B cell (primary cell): Measurements from ENCODE around the gene C11orf16. TPM values are rescaled to one million over a fixed set of nuclear protein-coding genes. Genes with fewer than 3 reads are reported as not detected.

Experiments
- ATAC-seq: fragments of 200-7000 bp; cut with Tn5 transposase; one replicate; pipeline ENCODE4 v1.10.0; 2021; ENCODE audit warnings: low read depth, mild to moderate bottlenecking, moderate number of reproducible peaks, moderate library complexity
- CTCF ChIA-PET: fragments of 350-600 bp; sonication (Branson Sonifier 250); formaldehyde crosslinking; loops from one replicate; lab custom pipeline; 2021; ENCODE audit warnings: antibody characterized with exemption, inconsistent platforms; lab: Charles Lee
- POLR2A ChIA-PET: fragments of 350-600 bp; sonication (Branson Sonifier 250); formaldehyde crosslinking; loops from one replicate; lab custom pipeline; 2021; ENCODE audit warnings: antibody characterized with exemption; lab: Charles Lee
- DNase-seq: peaks from one replicate; pipeline ENCODE4 v3.0.0; 2013
- H2AFZ ChIP-seq: 2 replicates; pipeline ENCODE4 v1.6.1; 2012; ENCODE audit warnings: mild to moderate bottlenecking, low read depth, low read length; ENCODE audit not compliant: insufficient read depth, poor library complexity, severe bottlenecking
- H3K27ac ChIP-seq, 2 donors: 1 replicate in 1 of 2; 2 replicates in 1 of 2; pipeline ENCODE4 v1.5.1; 2012 to 2013; ENCODE audit warnings: low read length in 2 of 2, mild to moderate bottlenecking in 2 of 2, moderate library complexity in 1 of 2
- H3K27me3 ChIP-seq, 4 experiments: fragments of 200-600 bp in 1 of 4; sonication (generic) in 1 of 4; replicated peaks in 1 of 4; 1 replicate in 2 of 4; 2 replicates in 2 of 4; pipeline versions ENCODE4 v1.6.1 to v1.7.0; 2013 to 2016; ENCODE audit warnings: low read length in 3 of 4, mild to moderate bottlenecking in 2 of 4, mixed read lengths in 1 of 4, moderate library complexity in 1 of 4; ENCODE audit not compliant: insufficient read depth in 4 of 4, control insufficient read depth in 3 of 4; ENCODE audit errors: control extremely low read depth in 1 of 4
- H3K36me3 ChIP-seq, 2 experiments: replicated peaks in 1 of 2; 1 replicate in 1 of 2; 2 replicates in 1 of 2; pipeline versions ENCODE4 v1.6.1 to v1.7.1; 2013; ENCODE audit warnings: low read length in 1 of 2; ENCODE audit not compliant: insufficient read depth in 2 of 2, control insufficient read depth in 1 of 2; ENCODE audit errors: control extremely low read depth in 1 of 2, extremely low read depth in 1 of 2
- H3K4me1 ChIP-seq, 2 donors: fragments of 200-600 bp in 1 of 2; sonication (generic) in 1 of 2; 1 replicate in 1 of 2; 2 replicates in 1 of 2; pipeline versions ENCODE4 v1.5.1 to v1.6.1; 2013 to 2017; ENCODE audit warnings: low read length in 2 of 2; ENCODE audit not compliant: control insufficient read depth in 2 of 2, insufficient read depth in 2 of 2
- H3K4me2 ChIP-seq: replicated peaks from 2 replicates; pipeline ENCODE3; 2012; ENCODE audit warnings: mild to moderate bottlenecking, low read depth, low read length; ENCODE audit not compliant: poor library complexity, severe bottlenecking
- H3K4me3 ChIP-seq, 5 experiments: fragments of 200-600 bp in 1 of 5; sonication (generic) in 1 of 5; 1 replicate in 3 of 5; 2 replicates in 2 of 5; pipeline versions ENCODE4 v1.5.1 to v1.7.0; 2011 to 2016; ENCODE audit warnings: low read length in 4 of 5, mild to moderate bottlenecking in 4 of 5, low read depth in 2 of 5, control low read depth in 1 of 5, moderate library complexity in 1 of 5; ENCODE audit not compliant: insufficient read depth in 1 of 5; ENCODE audit errors: control extremely low read depth in 1 of 5, extremely low read depth in 1 of 5
- H3K79me2 ChIP-seq: fragments of 200-600 bp; sonication (generic); one replicate; pipeline ENCODE4 v1.6.0; 2016; ENCODE audit warnings: low read length; ENCODE audit not compliant: control insufficient read depth, insufficient read depth
- H3K9ac ChIP-seq: fragments of 200-600 bp; sonication (generic); 2 replicates; pipeline ENCODE4 v1.6.1; 2017; ENCODE audit warnings: mild to moderate bottlenecking, low read length, moderate library complexity
- H3K9me3 ChIP-seq, 3 donors: one replicate each; pipeline versions ENCODE4 v1.6.1 to v1.7.1; 2013; ENCODE audit warnings: low read length in 2 of 3; ENCODE audit not compliant: control insufficient read depth in 2 of 3, insufficient read depth in 1 of 3; ENCODE audit errors: control extremely low read depth in 1 of 3
- H4K20me1 ChIP-seq: 2 replicates; pipeline ENCODE4 v1.6.0; 2012; ENCODE audit warnings: mild to moderate bottlenecking, low read length; ENCODE audit not compliant: insufficient read depth, control insufficient read depth, poor library complexity, severe bottlenecking
- H3K27ac Mint-ChIP-seq: one replicate; pipeline ENCODE4 v1.8.0; 2021; ENCODE audit warnings: mixed read lengths
- H3K27me3 Mint-ChIP-seq: one replicate; pipeline ENCODE4 v1.8.0; 2021; ENCODE audit warnings: mixed read lengths
- H3K4me1 Mint-ChIP-seq: one replicate; pipeline ENCODE4 v1.8.0; 2021; ENCODE audit warnings: mixed read lengths
- H3K4me3 Mint-ChIP-seq: one replicate; pipeline ENCODE4 v1.8.0; 2021; ENCODE audit warnings: mixed read lengths
- H3K9me3 Mint-ChIP-seq: one replicate; pipeline ENCODE4 v1.8.0; 2022; ENCODE audit warnings: mixed read lengths; ENCODE audit not compliant: insufficient read depth
- CTCF ChIP-seq: fragments of 200-600 bp; IDR thresholded peaks from one replicate; pipeline ENCODE4 v1.8.0; 2022; ENCODE audit warnings: antibody characterized with exemption, mild to moderate bottlenecking
- EZH2 ChIP-seq: IDR thresholded peaks from 2 replicates; pipeline ENCODE4 v1.6.1; 2012; ENCODE audit warnings: borderline replicate concordance, low read depth, mild to moderate bottlenecking, moderate library complexity, low read length; ENCODE audit not compliant: insufficient read depth, poor library complexity, severe bottlenecking
- WGBS: methylation state at CpG from one replicate; pipeline ENCODE4 v1.1.5; 2013; ENCODE audit warnings: missing lambda C conversion rate; ENCODE audit not compliant: insufficient coverage; 5-methylcytosine and 5-hydroxymethylcytosine counted together
- intact Hi-C: fragments of 100-400 bp; cut with micrococcal nuclease; formaldehyde crosslinking; loops from one replicate; pipeline ENCODE4 v1.10.0; 2022
- polyA plus RNA-seq: library from polyadenylated mRNA; depleted of rRNA; stranded (reverse); fragments of >200 nt; gene quantifications from 2 replicates; pipeline ENCODE4 v1.2.3, GENCODE V29; 2012
- small RNA-seq: library from RNA; depleted of rRNA; stranded (forward); fragments of <200 nt; gene quantifications from one replicate; pipeline ENCODE3, GENCODE V24; 2012; ENCODE audit warnings: low replicate concordance, low read depth; ENCODE audit not compliant: insufficient read length
- total RNA-seq, 2 donors: library from RNA; stranded (reverse); fragments of 120-200 nt in 1 of 2; gene quantifications; 1 replicate in 1 of 2; 2 replicates in 1 of 2; pipeline versions ENCODE4 v1.2.3 to v1.2.4, GENCODE V29; 2013 to 2022

The C11orf16 gene
- total and polyA plus RNA-seq, 2 donors (not counting 1 experiment from before 2014, with no cell fraction given): not detected

- Mint-ChIP-seq H3K27ac (no peak overlapping the region), H3K4me1 (peaks cover 25% of the 10 kb centered on the region), H3K9me3 (no peaks in the 10 kb centered on the region), H3K27me3 (peaks cover 44% of the 10 kb centered on the region), H3K4me3 (peak overlapping the region; percentile 86)
- WGBS: 2% methylated on average over 81 of the region's 81 CpGs
- peaks cover 22 to 26% of the 10 kb centered on the region in 2 donors for H3K4me1 ChIP-seq
- no peaks in the 10 kb centered on the region for H3K79me2 ChIP-seq
- peak overlapping the region in 4 of 5 experiments; percentile 8 to 60 (median 54) for H3K4me3 ChIP-seq
- H2AFZ ChIP-seq: peak overlapping the region; percentile 68
- peak; percentile 47 for DNase-seq
- no peaks in the 10 kb centered on the region for H3K36me3 ChIP-seq
- no peak for TF ChIP-seq CTCF
- TF ChIP-seq EZH2: no peak
- no peaks in the 10 kb centered on the region for H4K20me1 ChIP-seq
- no peak overlapping the region for H3K27ac ChIP-seq
- ATAC-seq: peak; percentile 17
- CTCF ChIA-PET: no interaction called here
- peaks cover 0 to 22% (median 7%) of the 10 kb centered on the region in 4 experiments for H3K27me3 ChIP-seq
- H3K9ac ChIP-seq: peak overlapping the region; percentile 55
- peaks cover 0 to 6% (median 0%) of the 10 kb centered on the region in 3 donors for H3K9me3 ChIP-seq
- peak overlapping the region; percentile 85 for H3K4me2 ChIP-seq
- POLR2A ChIA-PET: no interaction called here
- intact Hi-C loops: no loop called here
Observed at GRCh38 chr11:8870411-8871170, 62.2 kb downstream of the C11orf16 start.

Small RNA genes within 50 kb of the gene (small RNA-seq; reads per million reads assigned to genes)
- gene RF00019: not detected

Other genes with a start within 250 kb of the C11orf16 start
- gene AKIP1, start 21.8 kb downstream of the C11orf16 start, total RNA-seq: 10.7 and 11.5 TPM in 2 replicates
- gene AKIP1, start 21.8 kb downstream of the C11orf16 start, polyA plus RNA-seq: 2.8 and 9.2 TPM in 2 replicates
- gene ASCL3, start 10.1 kb upstream of the C11orf16 start, total RNA-seq: not detected in 2 replicates
- gene ASCL3, start 10.1 kb upstream of the C11orf16 start, polyA plus RNA-seq: not detected in 2 replicates
- gene TMEM9B, start 31.5 kb upstream of the C11orf16 start, total RNA-seq: 29.3 and 30.4 TPM in 2 replicates
- gene TMEM9B, start 31.5 kb upstream of the C11orf16 start, polyA plus RNA-seq: 15.0 and 20.0 TPM in 2 replicates
- gene NRIP3, start 71.1 kb upstream of the C11orf16 start, total RNA-seq: 0.56 and 0.59 TPM in 2 replicates
- 0.13 and 1.1 TPM in 2 replicates for gene NRIP3, start 71.1 kb upstream of the C11orf16 start, polyA plus RNA-seq
- gene SCUBE2, start 158.7 kb upstream of the C11orf16 start, total RNA-seq: not detected in 2 replicates
- not detected in 2 replicates for gene SCUBE2, start 158.7 kb upstream of the C11orf16 start, polyA plus RNA-seq